Glomerular endothelial cell (primary cell): ENCODE results near the gene FRMD4A. TPM values are rescaled to one million over a fixed set of nuclear protein-coding genes. Genes with fewer than 3 reads are reported as not detected.
"Not testable (repeated sequence)": the region's sequence is repeated elsewhere in the genome, so short reads cannot be mapped to it uniquely, and the experiment has no call there.

ENCODE experiments used
- DNase-seq: peaks from one replicate; pipeline ENCODE4 v3.0.0-alpha.2; 2011; ENCODE audit warnings: low read depth, low spot score; ENCODE audit errors: extremely low read depth
- total RNA-seq: library from RNA; depleted of rRNA; stranded (reverse); fragments of >200 nt; gene quantifications from 2 replicates; pipeline ENCODE4 v1.2.3, GENCODE V29; 2015

The FRMD4A gene
- total RNA-seq, 1 donor from 2014 or later = 162 TPM

DNA sequence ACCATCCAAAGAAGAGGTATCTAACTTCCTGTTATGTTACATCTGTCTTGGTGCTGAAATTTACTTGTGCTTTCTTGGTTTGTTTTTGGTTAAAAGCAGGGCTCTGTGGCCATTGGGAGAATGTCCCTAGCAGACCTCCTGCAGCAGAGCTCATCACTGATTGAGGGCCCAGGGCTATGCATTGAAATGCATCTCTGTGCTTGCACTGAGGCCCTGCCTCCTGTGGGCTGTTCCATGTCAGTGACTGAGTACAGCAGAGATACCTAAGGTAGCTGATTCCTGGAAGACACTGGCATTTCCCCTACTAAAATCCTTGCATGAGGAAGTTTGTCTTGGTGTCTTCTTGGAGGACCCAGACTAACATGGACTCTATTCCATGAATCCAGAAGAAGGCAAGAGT, 213.9 kb downstream of the FRMD4A start:
- no peak for DNase-seq

DNA sequence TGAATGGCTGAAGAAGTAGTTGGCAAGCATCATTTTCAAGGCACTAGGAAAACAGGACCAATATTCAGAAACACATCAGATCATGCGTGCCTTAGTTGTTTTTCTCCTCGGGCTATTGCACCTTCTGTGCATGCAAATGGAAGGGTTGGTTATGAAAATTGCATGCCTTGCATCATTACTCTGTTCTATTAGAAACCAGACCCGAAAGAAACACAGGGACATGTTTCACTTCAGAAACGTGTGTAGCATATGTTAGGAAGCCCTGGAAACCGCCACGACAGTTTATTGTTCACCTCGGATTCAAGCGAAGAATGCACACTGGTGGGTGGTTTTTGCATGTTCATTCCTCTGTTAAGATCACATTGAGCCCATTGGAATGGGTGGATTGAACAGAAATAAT, 214.7 kb downstream of the FRMD4A start:
- DNase-seq = no peak

DNA sequence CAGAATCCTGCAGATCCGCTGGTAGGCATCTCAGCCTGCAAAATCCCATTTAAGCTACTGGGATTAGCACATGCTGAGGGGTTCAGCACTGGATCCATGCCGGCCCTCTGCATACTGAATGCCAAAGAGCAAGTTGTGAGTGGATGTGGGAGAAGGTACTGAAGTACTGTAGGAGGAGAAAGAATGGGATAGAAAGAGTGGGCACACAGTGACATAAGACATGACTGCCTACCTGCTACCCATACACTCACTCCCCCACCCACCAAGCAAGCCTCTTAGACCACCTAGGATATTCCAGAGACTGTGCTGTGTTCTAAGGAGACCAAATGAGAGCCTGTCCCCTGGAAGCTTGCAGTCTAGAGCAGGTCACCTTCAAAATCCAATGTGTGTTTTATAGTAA, 215.9 kb downstream of the FRMD4A start:
- DNase-seq = no peak

DNA sequence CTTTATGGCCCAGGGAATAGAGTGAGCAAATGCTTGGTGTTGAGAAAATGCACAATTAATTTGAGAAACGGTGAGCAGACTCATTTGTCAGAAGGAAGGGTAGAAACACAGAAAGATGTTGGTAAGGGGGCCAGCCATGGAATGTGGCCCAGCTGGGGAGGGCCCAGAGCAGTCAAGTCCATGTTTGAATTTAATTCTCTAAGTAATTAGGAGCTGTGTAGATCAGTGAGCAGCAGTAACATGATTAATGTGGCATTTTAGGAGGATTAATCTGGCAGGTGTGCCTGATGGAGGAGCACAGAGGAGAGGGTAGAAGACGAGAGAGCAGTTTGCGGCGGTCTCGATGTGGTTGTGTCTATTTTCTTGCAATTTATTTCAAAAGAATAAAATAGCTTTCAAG, 218.7 kb downstream of the FRMD4A start:
- no peak for DNase-seq

DNA sequence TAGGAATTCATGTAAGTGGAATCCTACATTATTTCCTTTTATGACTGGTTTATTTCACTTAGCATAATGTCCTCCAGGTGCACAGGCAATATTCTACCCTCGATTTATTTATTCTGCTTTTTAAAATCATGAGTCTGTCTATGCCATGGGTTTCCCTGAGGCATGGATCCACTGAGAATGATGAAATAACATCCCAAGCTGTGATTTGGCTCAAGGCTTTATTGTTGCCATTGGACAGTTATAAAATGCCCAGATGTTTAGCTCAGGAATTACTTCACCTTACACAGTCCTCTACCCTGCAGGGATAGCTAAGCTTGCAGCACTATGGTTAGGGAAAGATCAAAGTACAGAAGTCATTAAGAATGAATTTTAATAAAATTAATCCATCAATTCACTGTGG, 219.5 kb downstream of the FRMD4A start:
- DNase-seq = no peak

DNA sequence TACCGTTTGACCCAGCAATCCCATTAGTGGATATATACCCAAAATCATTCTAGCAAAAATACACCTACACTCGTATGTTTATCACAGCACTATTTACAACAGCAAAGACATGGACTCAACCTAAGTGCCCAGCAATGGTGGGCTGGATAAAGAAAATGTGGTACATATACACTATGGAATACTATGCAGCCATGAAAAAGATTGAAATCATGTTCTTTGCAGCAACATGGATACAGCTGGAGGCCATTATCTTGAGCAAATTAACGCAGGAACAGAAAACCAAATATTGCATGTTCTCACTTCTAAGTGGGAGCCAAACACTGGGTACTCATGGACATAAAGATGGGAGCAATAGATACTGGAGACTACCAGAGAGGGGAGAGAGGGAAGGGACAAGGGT, 223.9 kb downstream of the FRMD4A start:
- DNase-seq = no peak

DNA sequence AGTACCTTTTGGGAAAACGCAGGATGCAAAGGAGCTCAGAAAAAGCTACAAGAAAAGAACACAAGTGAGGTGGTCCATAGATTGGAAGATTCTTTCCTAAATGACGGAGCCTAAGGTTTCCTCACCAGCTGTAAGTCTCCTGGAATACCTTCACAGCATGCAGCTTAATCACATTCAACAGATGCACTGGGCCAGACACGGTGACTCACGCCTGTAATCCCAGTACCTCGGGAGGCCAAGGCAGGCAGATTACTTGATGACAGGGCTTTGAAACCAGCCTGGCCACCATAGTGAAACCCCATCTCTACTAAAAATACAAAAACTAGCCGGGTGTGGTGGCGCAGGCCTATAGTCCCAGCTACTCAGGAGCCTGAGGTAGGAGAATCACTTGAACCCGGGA, 228.7 kb downstream of the FRMD4A start:
- no peak for DNase-seq

DNA sequence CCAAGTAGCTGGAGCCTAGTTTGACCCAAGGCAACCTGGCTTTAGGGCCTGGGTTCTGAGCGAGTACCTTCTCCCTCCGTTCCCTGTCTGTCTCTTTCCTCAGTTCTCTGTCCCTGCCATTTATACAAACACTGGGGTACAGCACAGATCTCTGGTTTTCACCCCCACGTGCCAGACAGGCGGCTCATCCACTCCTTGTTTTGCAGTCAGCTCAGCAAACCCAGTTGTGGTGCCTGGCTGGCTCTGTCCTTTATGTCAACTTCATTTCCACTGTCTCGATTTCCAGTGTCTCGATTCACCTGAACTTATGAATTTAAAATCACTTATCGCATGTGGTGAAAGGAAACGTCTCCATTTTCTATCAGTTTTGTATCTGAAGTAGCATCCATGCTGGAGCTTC, 230.8 kb downstream of the FRMD4A start:
- DNase-seq = no peak

DNA sequence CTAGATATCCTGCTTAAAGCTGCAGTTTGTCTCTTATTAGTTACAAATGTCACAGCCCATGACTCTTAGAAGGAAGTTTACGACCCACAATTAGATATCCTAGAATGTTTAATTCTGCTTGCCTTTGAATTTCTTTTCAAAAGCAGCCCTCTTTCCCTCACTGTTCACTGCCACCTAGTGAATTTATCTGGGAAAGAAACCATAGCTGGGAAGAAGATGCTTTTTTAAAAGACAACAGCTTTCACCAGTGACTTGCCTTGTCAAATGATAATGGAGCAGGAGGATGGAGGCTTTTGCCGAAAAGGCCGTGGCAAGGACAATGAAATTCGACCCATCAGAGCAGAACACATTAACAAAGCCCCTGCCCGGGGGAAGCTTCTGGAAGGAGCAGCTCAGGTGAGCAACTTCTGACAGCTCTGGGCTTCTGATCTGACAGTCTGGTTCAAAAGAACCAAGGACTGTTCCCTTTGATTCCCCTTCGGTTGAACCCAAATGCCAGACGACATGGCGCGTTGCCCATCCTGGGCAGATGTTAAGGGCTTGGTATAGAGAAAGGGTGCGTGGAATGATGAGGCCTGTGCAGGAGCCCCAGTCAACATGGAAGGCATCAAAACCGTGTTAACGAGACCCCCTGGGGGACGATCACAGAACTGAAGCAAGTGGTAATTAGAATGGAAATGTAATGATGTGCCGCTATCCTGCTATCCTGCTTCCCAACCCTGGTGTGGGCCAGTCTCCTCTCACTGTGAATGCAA, 236.8 kb downstream of the FRMD4A start:
- no peak for DNase-seq

DNA sequence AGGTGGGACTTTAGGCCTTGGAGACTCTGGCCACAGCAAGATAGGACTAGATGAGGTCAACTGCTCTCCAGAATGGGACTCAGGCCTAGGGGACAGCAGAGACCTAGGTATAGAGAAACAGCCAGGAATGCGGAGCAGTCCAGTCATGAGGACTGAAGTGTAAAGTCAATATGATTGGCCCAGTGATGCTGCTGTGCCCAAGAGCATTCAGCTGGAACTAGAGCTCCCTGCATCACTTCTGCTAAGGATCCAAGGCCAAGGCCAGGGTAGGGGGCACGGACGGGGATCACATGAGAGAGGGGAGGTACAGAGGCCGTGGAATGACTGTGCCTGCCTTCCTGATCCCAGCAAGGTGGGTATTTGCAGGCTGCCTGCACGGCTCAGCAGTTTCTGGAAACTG, 237.9 kb downstream of the FRMD4A start:
- no peak for DNase-seq

DNA sequence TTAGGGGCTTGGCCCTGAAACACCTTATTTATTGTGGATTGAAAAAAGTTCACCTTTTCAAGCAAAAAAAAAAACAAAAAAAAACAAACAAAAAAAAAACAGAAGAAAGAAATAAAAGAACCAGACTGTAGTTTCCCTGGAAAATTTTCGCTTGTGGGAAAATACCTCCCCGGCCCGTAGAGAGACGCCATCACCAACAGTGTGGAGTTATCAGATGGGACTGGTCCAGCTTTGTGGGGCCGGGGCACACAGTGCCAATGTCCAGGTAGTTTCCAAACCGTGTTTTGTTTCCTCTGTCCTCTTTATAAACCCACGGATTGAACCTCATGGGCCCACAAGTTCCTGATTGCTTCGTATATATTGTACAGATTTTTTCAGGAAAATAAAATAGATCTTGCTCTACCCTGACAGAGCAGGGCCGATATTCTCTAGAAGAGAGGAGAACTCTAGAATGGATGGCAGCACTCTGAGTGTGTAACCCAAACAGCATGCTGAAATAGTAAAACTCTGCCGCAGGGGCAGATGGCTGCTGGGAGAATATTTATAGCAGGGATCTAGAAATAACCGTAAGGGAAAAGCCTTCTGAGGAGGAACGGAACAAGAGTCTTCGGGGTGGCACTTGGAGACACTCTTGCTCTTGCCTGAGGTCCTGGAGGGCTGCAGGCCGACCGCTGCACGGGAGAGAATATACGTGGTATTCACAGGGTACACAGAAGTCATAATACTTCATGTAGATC, 241.0 kb downstream of the FRMD4A start:
- DNase-seq = no peak

DNA sequence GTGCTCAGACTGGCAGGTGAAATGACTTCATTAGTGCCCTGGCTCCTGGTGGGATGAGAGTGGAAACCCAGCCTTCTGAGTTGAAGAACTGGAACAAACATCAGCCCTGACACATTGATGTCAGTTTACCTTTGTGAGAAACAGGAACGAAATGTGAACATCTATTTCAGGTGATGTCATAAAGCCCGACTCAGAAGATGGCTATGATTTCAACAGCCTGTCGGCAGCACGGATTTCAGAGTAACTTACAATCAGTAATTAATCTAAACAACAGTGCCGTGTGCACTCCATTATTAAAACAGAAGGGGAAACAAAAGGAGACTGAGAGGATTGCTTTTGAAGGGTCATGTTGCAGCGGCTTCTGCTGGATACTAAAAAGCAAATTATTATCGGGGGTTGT, 243.2 kb downstream of the FRMD4A start:
- DNase-seq = no peak

DNA sequence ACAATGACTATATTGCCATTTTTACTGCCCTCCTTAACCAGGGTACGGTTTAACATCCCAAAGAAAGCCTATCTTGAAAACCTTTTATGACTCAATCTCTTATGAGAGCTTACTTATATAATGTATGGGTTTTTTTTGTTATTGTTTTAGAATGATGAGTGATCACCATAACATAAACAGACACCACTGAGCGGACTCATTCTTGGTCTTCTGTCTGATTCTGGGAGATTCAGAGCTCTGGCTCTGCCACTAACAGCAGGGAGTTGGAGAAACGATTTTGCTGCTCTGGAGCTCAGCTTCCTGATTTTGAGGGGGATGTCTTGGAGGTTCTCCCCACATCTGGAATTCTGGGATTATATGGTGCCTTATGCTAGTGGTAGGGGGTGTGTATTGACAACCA, 244.1 kb downstream of the FRMD4A start:
- DNase-seq = no peak

DNA sequence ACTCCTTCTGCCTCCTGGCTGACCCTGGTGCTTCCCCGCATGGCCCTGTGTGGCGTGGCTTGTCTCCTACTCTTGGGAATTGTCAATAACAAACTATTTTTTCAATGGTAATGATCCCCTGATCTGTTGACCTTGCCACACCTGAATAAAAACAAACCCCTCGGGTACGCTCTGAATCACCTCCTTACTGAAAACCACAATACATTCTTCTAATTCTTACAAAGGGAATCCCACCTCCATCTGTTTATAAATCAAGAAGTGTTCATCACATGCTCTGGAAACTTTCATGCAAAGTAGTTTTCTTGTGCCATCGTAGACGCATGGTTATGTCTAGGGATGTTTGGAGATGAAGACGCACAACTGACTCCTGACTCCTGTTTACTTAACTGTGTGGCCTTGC, 245.8 kb downstream of the FRMD4A start:
- DNase-seq = no peak

DNA sequence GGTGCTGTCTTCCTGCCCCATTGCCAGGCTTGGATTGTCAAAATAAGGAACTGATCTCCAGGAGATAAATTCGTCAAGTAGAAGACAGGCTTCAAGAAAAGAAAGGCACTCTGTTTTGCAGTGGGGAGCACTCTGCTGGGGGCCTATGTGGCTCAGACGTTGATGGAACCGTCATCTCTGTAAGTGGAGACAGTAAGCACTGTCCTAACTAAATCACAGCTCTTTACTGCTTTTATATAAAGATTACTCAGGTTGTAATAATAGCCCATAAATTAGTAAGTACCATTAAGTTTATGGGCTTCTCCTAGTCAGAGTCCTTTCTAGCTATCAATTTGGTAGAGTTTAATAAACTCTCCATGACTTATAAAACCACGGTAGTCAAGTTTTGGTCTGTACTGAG, 249.9 kb downstream of the FRMD4A start:
- DNase-seq = no peak

DNA sequence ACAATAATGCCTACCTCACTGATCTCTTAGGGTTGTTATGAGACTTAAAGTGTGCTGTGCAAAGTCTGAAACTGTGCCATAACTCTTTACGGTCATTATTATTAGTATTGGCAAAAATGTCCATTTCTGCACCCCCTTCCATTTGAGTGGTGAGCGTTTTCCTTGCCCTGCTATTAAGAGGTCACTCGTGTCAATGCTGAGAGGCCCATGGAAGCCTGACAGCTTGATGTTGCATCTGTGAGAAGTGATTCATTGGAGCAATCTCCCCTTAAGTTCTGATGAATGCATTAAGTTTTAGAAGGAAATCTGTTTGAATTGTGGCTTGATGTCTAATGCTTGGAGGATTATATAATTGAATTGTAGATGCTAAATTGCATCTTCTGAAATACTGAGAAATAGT, 253.3 kb downstream of the FRMD4A start:
- DNase-seq = no peak

DNA sequence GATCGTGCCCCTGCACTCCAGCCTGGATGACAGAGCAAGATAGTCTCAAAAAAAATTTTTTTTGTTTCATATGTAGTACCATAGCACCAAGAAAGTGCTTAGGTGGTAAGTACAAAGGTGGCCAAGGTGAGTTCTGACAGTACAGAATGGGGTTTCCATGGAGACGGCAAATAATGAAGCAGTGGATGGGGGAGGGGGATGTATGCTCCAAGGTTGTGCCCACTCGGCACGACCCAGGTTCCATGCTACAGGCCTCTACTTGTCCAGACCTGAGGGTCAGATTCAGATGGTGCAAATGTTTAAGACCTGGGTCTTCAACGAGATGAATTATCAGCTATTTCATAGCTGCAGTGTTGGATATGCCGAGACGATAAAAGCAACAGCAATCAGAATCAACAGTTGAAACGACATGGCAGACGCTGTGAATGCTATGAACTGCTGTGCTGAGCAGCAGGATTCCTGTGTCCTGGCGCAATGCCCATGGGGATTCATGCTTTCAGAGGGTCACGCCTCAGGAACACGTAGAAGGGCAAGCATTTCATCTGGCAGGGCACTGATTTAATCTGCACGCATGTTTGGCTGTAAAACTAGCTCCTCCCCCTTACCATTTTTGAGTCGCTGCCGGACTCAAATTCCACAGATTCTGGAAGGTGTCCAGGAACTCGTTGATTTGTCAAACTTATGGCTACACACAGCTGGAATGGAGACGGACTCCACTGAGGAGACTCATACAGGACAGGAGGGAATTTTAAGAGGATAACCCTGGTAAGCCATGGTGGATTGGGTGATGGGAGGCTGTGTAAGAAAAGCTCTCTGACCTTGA, 256.5 kb downstream of the FRMD4A start:
- DNase-seq = peak; percentile 77

DNA sequence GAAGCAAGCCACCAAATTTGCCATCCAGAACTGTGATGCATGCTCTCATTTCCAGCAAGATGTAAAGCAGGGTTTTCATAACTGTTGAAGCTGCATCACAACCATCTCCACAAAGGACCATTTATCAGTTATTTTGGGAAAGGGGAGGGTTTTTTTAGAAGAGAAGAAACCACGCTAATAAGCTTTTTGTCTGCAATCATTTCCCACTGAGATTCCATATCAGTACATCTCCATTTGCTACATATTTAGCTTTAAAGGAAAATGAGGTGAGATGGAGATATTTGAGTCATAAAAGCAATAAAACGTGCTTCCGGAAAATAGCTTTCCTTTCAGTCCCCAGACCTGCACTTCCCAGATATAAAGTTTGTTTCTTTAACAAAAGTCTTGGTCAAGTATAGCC, 258.2 kb downstream of the FRMD4A start:
- no peak for DNase-seq

DNA sequence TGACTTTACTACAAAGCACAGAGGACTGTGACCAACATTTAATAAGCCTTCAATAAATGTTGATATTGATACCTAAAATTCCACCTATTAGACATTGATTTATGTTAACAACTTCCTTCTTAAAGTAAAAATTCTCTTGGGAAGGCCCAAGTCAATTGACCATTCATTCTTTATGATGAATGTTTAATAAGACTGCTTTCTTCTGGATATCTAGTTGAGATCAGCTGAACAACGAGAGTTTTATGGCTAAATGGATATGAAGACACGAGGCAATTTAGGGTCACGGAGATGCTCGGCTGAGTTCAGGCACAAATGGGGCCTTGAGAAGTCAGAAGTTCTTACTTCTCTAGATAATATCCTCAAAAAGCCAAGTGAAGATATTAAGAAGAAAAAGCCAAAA, 258.8 kb downstream of the FRMD4A start:
- DNase-seq = no peak

DNA sequence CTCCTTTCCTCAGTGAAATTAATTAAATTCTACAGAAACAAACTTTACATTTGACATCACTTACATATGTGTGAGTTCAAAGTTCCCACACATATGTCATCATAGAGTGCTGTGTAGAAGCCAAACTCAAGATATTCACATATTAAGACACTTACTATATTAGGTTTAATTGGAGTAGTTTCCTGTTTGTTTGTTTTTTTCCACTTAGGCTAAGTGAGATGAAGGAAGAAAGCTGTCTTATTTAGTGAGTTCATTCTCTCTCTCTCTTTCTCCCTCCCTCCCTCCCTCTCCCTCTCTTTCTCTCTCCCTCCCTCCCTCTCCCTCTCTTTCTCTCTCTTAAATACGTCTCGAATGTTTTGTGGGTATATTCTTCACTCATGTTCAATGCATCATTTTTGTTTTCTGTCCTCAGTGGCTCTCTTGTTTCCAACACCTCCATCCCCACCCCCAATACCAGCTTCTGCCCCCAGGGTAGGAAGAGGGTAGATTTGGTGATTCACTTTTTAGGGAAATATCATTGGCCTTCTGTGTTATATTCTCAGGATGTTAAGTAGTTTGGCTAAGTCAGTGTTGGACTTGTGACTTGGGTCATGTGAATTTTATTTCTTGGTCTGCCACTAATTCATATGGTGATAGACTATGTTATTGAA, 262.0 kb downstream of the FRMD4A start:
- DNase-seq = no peak

DNA sequence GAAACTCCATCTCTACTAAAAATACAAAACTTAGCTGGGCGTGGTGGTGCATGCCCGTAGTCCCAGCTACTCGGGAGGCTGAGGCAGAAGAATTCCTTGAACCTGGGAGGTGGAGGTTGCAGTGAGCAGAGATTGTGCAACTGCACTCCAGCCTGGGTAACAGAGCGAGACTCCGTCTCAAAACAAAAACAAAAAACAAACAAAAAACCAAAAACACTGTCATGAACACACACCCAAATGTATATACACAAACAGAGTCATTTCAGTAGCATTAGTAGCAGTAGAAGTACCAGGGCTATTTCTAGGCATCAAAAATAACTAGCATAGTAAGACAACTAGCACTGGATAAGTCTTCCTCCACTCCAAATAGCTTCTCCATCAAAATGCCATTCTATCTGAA, 263.1 kb downstream of the FRMD4A start:
- DNase-seq = not testable (repeated sequence)
